SIG-M5 treated with dmso at 0.1 percent for 504 hours (cell line): ENCODE results near the gene LRRC28.
A peak's percentile ranks its signal among the peaks of the same experiment; 100 is the strongest.

Experiments
- DNase-seq: peaks from one replicate; lab custom pipeline; 2025; ENCODE audit not compliant: unreplicated experiment; lab: John Stamatoyannopoulos, UW

The LRRC28 gene

DNA sequence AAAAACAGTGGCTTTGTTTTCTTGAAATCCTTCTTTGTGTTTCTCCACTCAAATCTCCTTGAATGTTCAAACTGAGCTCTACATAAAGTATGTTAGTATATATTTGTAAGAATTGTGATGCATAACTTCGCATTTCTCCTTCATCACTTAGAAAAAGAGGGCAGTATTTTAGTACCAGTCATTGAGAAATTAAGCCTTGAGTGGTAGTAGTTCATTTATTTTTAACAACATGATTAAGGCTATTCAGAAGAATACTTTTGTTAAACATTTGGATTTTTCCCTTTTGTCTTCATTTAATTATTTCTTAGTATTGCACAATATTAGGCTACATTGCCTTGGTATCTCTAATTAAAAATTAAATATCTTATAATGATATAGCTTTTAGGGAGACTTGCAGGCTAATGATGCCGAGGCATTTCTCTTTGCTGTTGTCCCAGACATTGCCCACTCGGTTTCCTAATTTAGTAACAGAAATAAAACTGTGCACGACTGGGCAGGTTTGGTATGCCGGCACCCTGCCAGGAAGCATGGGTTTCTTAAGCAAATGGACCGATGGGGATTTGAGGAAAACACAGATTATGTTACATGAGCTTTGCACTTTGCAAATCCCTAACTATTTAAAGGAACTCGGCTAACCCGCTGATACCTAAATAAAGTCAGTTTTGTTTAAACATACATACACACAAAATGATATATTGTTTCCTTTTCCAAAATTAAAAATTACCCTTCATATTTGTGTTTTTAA is 54.7 kb downstream of the LRRC28 start:
- no peak for DNase-seq

DNA sequence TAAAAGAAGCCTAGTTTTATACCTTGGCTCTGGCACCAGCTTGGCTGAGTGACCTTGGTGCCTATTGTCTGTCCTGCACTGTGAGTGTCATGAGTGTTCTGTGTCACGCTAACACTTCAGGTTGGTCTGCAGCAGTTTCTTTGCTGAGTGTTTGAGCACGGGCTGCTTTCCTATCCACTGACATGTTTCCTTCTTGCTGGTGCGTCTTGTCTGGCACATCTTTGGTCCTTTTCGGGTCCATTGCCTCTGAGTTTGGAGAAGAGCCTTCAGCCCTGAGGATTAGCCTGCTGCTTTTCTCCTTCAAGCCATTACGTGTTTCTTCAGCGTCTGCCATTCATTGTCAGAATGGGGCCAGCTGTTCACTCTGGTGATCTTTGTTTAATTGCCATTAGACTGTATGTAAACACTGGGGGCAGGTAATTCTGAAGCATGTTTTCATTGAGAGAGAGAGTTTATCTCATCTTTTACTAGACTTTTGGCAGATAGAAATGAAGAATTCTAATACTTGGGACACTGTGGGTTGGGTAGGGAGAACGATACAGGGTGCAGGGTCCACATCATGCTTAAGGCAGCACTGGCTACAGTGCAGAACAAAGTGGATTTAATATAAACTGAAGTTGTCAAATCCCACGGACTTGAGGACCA is 55.5 kb downstream of the LRRC28 start:
- DNase-seq = no peak

DNA sequence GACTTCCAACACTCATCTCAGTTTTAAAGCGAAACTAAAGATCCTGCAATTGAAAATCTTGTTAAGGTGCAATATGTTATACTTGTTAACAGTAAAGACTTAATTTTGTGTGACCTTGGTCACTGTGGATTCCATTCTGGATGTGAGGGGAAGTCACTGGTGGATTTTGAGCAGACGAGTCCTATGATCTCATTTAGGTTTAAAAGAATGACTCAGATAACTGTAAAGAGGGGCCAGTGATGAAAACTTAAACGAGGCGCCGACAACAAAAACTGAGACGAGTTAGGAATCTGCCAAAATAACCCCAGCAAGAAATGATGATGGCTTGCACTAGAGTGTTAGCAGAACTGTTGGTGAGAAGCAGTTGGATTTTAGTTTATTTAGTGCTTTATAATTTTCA is 56.5 kb downstream of the LRRC28 start:
- no peak for DNase-seq

DNA sequence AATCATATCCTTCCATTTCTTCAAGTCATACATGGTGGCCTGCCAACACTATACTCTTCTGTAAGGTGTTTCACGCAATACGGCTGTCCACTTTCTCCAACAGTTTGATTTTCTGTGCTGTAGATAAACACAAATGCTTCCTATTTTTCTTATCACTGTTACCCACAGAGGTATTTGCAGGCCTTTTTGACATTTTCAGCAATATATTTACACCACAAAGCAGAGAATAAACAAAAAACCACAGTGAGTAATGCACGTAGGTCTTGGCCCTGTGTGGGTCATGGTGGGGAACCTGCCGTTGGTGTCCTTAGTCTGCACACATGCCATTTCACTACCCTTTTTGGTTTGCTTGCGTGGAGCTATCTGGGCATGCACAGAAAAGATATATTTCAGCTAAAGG is 59.5 kb downstream of the LRRC28 start:
- no peak for DNase-seq

DNA sequence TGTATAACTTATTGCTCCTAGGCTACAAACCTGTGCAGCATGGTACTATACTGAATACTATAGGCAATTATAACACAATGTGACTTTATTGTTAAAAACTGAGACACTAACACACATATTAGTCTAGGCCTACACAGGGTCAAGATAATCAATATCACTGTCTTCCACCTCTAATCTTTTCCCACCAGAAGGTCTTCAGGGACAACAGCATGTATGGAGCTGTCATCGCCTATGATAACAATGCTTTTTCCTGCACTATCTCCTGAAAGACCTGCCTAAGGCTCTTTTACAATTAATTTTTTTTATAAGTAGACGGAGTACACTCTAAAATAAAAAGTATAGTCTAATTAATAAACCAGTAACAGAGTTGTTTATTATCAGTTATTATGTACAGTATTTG is 60.9 kb downstream of the LRRC28 start:
- DNase-seq = no peak

DNA sequence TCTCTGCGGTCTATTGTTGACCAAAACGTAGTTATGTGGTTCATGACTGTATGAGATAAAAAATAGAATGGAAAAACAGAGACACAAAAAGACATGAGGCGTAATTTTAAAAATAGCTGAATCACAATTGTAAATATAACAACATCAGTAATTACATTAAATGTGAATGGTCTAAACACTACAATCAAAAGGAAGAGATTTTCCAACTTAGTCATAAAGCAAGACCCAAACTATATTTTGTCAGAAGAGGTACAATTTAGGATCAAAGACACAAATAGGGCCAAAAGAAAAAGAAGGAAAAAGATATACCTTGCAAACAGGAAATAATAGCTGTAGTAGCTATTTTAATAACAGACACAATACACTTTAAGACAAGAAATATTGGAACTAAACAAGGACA is 61.5 kb downstream of the LRRC28 start:
- no peak for DNase-seq

DNA sequence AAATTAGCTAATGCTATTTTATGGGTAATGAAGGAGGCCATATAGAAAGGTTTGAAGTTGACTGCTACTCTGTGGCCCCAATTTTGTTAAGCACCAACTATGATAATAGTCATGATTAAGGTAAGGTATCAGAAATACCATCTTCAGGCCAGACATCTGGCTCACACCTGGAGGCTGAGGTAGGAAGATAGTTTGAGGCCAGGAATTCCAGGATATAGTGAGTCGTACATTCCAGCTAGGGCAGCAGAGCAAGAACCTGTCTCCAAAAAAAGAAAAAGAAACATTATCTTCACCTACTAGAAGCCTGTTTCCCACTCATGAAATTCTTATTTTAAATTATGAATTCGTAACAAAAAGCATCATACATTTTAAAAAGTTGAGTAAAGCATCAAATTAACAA is 64.4 kb downstream of the LRRC28 start:
- no peak for DNase-seq

DNA sequence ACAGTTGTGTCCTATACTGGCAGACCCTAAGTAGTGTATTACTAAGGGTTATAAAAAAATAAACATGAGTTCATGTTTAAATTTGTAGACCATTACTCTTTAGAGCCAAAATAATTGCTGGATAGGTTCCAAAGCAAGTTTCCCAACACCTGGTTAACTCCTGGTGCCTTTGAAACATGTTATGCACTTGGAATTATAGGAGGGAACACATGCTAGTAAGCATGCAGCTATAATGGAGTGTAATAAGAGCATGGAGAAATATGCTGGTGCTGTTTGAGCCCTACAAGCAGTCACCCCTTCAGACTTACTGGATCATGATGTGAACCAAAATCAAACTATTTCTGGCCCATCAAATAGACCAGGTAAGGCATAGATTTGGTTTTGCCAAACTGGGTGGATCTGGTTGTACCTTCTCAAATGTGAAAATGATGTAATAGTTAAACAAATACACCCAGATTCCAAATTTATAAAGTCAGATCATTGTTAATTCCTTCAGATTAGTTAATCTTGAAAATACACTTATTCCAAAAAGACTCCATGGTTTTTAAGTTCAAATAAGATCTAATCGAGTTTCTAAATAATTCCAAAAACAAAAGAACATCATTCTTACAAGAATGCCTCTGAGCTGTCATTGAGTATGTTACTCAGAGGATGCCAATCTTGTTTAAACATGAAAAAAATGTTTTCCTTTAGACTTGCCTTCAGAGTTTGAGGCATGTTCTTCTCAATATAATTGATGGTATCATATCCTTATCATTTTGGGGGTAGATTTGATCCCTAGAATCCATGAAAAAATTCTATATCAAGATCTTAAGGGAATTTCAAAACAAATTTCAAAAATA is 69.3 kb downstream of the LRRC28 start:
- no peak for DNase-seq

DNA sequence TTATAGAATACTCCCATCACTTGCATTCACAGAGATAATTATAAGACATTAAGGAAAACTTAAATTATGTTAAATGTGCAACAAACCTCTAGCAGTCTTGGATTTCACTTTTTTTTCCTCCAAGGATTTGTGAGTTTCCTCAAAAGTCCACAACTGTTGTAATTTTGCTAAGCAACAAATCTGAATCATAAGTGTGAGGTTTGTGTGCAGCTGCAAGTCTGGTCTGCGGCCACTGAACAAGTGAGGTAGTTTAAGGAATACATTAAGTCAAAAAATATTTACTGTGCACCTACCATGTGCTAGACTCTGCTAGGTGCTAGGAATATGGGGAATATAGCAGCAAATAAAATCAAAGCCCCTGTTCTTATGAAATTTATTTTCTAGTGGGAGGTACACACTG is 70.2 kb downstream of the LRRC28 start:
- no peak for DNase-seq

DNA sequence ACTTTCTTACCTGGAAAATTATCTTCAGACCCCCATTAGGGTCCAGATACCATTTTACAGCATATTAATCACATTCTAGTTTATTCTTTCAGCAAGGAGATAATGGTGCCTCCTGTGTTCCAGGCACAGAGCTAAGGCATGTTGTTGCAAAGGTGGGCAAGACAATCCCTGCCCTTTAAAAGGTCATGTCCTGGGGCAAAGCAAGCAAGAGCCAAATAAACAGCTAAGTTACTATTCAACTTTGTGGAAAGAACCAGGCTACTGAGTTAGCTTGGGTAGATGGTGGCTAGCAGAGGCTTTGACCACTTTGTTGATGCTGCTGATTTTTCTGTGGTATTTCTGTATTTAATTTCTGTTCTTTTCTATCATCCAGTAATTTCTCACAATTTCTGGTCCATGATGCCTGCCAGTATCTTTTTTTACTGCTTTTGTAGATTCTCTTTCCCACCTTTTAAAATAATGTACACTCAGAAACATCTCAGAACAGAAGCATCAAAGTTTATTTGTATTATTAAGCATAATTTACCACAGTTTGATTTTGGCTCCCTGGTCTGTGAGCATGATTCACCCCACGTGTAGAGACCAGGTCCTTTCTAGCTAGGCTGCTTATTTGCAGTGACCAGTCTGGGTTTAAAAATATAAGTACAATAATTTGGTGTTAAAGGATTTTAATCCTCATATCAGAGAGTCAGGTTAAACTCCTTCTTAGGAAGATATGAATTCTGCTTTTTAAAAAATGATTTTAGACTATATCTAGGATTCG is 71.5 kb downstream of the LRRC28 start:
- DNase-seq = no peak

DNA sequence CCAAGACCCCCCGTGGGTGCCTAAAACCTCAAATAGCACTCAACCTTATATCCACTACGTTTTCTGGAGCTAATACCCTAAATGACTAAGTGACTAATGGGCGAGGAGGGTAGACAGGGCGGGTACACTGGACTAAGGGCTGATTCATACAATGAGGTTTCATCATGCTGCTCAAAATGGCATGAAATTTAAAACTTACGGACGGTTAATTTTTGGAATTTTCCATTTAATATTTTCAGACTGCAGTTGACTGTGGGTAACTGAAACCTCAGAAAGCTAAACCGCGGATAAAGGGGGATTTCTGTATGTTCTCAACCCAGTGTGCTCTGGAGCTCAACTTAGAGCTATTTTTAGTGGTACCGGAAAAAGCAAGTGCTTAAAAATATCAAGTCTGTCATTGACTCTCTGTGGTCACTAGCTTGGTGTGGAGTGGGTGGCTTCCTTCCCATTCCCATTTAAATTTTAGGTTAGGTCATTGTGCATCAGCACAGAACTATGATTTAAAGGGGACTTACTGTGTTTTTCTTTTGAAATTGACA is 72.9 kb downstream of the LRRC28 start:
- peak; percentile 16 for DNase-seq

DNA sequence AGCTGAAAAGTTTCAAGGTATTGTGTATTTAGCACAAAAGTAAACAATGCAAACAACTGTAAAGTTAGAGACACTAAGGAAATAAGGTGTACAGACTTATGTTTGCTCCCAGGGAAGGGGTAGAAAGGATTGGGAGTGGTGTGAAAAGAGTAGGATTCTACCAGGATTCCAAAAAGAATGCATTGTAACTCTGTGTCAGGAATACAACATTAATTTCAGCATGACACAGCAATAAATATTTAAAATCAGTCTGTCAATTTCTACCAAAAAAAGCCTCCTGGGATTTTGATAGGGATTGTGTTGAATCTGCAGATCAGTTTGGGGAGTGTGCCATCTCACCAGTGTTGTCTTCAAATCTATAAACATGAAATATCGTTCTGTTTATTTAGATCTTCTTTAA is 73.4 kb downstream of the LRRC28 start:
- DNase-seq = no peak

DNA sequence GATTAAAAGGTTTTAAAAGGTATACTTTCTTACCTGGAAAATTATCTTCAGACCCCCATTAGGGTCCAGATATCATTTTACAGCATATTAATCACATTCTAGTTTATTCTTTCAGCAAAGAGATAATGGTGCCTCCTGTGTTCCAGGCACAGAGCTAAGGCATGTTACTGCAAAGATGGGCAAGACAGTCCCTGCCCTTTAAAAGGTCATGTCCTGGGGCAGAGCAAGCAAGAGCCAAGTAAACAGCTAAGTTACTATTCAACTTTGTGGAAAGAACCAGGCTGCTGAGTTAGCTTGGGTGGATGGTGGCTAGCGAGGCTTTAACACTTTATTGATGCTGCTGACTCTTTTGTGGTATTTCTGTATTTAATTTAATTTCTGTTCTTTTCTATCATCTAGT is 75.0 kb downstream of the LRRC28 start:
- DNase-seq = no peak

DNA sequence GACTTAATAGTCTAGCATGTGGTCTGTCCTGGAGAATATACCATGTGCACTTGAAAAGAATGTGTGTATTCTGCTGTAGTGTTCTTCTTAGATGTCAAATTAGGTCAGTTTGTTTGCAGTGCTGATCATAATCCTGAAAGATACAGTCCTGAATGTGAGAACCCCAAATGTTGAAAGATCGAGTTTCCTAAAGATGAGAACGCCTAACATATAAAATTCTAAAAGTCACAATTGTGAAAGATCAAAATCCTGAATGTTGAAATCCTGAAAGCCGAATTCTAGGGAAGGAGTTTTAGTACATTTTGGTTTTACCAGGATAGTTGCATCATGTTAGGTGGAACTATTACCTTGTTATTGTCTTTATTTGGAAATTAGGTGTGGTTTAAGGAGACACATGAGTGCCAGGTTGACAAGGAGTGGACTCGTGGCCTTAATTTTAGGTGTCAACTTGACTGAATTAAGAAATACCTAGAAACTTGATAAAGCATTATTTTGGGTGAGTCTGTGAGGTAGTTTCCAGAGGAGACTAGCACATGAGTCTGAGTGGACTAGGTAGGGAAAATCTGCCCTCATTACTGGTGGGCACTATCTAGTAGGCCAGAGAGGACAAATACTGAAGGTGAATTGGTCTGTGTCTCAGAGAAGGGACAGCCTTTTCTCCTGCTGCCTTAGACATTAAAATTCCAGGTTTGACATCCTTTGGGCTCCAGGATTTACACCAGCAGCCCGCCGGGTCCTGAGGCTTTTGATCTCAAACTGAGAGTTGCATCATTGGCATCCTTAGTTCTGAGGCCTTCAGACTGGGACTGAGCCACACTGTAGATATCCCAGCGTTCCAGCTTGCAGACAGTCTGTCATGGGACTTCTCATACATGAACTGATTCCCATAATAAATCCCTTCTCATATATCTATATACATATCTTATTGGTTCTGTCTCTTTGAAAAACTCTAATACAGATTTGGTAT is 77.1 kb downstream of the LRRC28 start:
- DNase-seq = no peak

DNA sequence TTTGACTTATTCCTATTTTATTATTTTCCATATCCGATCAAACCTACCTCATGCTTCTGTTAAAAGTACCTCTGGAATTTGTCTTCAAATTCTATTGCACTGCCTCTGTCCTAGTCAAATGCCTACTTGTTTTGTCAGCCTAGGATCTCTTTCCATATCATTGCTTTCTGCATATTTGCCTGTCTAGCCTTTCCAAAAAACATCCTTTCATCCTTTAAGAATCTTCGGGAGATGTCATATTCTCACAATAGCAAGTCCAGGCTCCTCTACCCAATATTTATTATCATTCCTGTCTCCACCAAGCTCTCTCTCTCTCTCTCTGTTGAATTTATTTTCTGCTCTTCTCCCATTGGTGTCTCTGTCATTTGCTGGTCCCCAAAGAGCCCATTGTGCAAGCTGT is 80.1 kb downstream of the LRRC28 start:
- DNase-seq = no peak

DNA sequence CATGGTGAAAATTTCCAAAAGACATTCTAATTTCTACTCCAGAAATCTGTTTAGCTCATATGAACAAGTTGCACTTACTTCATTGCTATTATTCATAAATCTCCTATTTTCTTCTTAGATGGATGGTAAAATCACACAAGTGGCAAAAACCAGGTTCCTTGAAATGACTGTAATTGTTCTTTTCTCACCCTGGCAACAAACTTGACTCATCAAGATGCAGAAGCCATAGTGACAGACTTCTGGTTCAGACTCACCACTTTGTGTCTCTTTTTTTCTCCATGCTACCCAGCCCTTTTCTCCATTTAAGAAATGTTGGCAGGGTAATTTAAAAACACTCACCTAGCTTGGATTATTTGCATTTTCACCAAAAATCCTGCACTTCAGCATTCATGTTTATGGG is 82.1 kb downstream of the LRRC28 start:
- DNase-seq = no peak

DNA sequence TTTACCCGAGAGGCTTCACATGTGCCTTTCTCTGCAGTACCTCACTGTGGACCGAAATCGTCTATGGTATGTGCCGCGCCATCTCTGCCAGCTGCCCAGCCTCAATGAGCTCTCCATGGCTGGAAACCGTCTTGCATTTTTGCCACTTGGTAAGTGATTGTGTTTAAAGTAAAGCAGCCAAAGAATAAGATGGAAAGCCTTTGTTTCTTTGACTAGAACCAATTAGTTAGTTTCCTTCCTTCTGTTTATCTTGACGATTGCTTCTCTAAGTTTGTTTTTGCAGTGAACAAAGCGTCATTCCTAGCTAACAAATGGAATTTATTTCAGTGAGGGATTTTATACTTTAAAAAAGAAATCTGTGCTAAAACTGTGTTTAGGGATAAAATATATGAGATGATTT is 82.7 kb downstream of the LRRC28 start:
- no peak for DNase-seq

DNA sequence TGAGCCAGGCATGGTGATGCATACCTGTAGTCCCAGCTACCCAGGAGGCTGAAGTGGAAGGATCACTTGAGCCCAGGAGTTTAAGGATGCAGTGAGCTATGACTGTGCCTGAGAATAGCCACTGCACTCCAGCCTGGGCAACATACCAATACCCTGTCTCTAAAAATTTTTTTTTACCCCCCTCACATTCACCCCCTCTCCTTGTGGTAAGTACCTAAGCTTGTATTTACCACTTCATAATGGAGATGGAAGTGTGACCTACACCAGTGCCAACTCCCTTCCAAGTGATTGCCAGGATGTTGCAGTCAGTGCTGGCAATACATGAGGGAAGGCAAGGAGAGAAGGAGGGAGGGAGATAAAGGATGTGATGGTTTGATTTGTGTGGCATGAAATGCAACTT is 84.2 kb downstream of the LRRC28 start:
- DNase-seq = no peak

DNA sequence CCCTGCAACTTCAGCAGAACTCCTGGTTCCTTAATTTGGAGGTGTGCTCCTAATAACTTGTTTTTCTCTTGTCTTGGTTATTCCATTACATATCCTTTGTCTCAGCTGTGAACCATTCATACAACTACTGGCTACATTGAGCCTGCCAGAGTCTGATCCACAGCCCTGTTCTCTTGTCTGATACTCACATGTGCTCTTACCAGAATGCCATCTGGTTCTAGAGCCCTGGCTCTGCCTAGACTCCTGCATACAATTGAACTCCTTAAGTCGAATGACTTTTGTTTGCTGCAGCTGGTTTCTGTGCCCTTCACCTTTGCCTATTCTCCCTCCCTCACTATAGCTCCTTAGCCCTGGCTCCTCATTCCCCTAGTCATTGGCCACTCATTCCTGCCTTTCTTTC is 85.5 kb downstream of the LRRC28 start:
- DNase-seq = no peak

DNA sequence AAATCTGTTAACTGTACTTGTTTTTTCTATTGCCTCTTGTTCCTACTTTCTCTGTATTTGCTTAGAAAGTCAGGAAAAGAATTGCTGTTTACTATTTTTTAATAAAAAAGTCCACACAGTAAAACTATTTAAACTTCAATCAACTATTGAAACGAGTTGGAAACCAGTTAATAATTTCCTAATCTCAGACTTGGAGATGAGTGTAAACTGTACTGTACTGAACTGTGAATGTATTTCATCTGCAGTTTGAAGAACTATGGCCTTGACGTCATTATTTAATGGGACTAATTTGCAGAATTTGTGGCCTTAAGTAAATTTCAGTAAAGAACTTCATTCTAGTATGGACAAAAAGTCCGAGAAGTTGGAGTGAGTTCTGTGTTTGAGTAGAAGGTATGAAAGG is 89.1 kb downstream of the LRRC28 start:
- no peak for DNase-seq
